Measurements from ENCODE around the gene COPS6. TPM values are rescaled to one million over a fixed set of nuclear protein-coding genes. Genes with fewer than 3 reads are reported as not detected.

The COPS6 gene
- total RNA-seq, 4 donors from 2014 or later, result 32.5 to 71.5 (median 39.9) TPM

GRCh38 chr7:100093498-100093897, 4.7 kb downstream of the COPS6 start:
- no peak overlapping the region for H3K4me3 ChIP-seq (replicated peaks in 1 of 3)
- WGBS, 2 donors, result 54 to 79% methylated on average over 9 to 13 of the region's 13 CpGs
- H3K9me3 ChIP-seq, result no peaks in the 10 kb centered on the region
- H3K36me3 ChIP-seq, result peaks cover 72 to 73% of the 10 kb centered on the region in 2 donors
- intact Hi-C loops (cut with DNase I), result loop anchor here (5.0 kb wide), 1 partner anchor 34 kb away; the partner anchor contains the start of gene MBLAC1
- peaks cover 0 to 9% of the 10 kb centered on the region in 2 donors for H3K4me1 ChIP-seq
- TF ChIP-seq, protein P1, sequence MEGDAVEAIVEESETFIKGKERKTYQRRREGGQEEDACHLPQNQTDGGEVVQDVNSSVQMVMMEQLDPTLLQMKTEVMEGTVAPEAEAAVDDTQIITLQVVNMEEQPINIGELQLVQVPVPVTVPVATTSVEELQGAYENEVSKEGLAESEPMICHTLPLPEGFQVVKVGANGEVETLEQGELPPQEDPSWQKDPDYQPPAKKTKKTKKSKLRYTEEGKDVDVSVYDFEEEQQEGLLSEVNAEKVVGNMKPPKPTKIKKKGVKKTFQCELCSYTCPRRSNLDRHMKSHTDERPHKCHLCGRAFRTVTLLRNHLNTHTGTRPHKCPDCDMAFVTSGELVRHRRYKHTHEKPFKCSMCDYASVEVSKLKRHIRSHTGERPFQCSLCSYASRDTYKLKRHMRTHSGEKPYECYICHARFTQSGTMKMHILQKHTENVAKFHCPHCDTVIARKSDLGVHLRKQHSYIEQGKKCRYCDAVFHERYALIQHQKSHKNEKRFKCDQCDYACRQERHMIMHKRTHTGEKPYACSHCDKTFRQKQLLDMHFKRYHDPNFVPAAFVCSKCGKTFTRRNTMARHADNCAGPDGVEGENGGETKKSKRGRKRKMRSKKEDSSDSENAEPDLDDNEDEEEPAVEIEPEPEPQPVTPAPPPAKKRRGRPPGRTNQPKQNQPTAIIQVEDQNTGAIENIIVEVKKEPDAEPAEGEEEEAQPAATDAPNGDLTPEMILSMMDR (IDR thresholded peaks at IDR 0.05), result no peak
- no peak for TF ChIP-seq POLR2A (IDR thresholded peaks at IDR 0.05)
- no peak for DNase-seq
- no peak overlapping the region for H3K27ac ChIP-seq
- H3K27me3 ChIP-seq, result no peaks in the 10 kb centered on the region

DNA sequence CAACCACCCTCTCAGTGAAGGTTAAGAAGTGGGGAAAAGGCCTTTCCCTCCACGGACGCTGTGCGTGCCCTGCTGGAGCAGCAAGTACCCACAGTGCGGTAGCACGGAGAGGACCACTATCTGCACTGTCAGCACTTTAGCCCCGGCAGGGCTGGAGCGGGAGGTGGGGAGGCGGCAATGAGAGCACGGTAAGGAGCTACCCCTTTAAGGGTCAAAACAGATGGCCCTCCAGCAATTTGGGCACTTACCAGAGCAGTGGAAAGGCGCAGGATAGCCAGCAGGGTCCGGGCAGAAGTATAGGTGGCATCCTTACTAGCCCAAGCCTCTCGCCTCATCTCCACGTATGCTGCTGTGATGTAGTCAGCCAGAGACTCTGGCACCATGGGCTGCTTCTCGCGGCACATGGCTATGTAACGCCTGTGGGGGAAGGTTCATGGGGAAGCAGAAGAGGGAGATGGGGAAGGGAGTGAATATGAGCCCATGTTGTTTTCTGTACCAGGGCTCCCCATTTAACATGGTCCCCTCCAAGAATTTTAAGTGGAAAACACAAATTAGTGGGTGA, 5.2 kb downstream of the COPS6 start:
- peaks cover 0 to 9% of the 10 kb centered on the region in 2 donors for H3K4me1 ChIP-seq
- no peaks in the 10 kb centered on the region for H3K9me3 ChIP-seq
- no peak for TF ChIP-seq POLR2A (IDR thresholded peaks at IDR 0.05)
- TF ChIP-seq, protein P1 (IDR thresholded peaks at IDR 0.05), result no peak
- no peaks in the 10 kb centered on the region for H3K27me3 ChIP-seq
- 88 to 90% methylated on average over 15 of the region's 16 CpGs for WGBS, 2 donors
- H3K36me3 ChIP-seq, result peaks cover 77 to 78% of the 10 kb centered on the region in 2 donors
- intact Hi-C loops (cut with DNase I), result loop anchor here (5.0 kb wide), 1 partner anchor 33 kb away; the partner anchor contains the start of gene MBLAC1
- H3K27ac ChIP-seq, result no peak overlapping the region
- no peak for DNase-seq
- H3K4me3 ChIP-seq (replicated peaks in 1 of 3), result no peak overlapping the region

- no peak for TF ChIP-seq POLR2A (IDR thresholded peaks at IDR 0.05)
- TF ChIP-seq, protein P1 (IDR thresholded peaks at IDR 0.05), result no peak
- Histone ChIP-seq H3K36me3 (peaks cover 79 to 82% of the 10 kb centered on the region in 2 donors), H3K4me1 (peaks cover 4 to 11% of the 10 kb centered on the region in 2 donors), H3K27ac (no peak overlapping the region), H3K27me3 (no peaks in the 10 kb centered on the region), H3K9me3 (no peaks in the 10 kb centered on the region), H3K4me3 (replicated peaks in 1 of 3) (no peak overlapping the region)
- DNase-seq, result no peak
- intact Hi-C loops (cut with DNase I), result loop anchor here (5.0 kb wide), 1 partner anchor 48 kb away; the partner anchor contains the start of gene ZSCAN21
- WGBS, 2 donors, result 87 to 88% methylated on average over 9 of the region's 9 CpGs
Observed at GRCh38 chr7:100095289-100095688, 6.5 kb downstream of the COPS6 start.

- H3K9me3 ChIP-seq, result no peaks in the 10 kb centered on the region
- no peak overlapping the region for H3K4me3 ChIP-seq (replicated peaks in 1 of 3)
- H3K36me3 ChIP-seq, result peaks cover 79 to 82% of the 10 kb centered on the region in 2 donors
- peaks cover 4 to 11% of the 10 kb centered on the region in 2 donors for H3K4me1 ChIP-seq
- no peak for DNase-seq
- H3K27me3 ChIP-seq, result no peaks in the 10 kb centered on the region
- 97 to 100% methylated on average over 12 to 17 of the region's 17 CpGs for WGBS, 2 donors
- no peak for TF ChIP-seq POLR2A (IDR thresholded peaks at IDR 0.05)
- TF ChIP-seq, protein P1 (IDR thresholded peaks at IDR 0.05), result no peak
- H3K27ac ChIP-seq, result no peak overlapping the region
- intact Hi-C loops (cut with DNase I), result loop anchor here (5.0 kb wide), 1 partner anchor 48 kb away; the partner anchor contains the start of gene ZSCAN21
Observed at GRCh38 chr7:100095704-100096103, 6.9 kb downstream of the COPS6 start.

DNA sequence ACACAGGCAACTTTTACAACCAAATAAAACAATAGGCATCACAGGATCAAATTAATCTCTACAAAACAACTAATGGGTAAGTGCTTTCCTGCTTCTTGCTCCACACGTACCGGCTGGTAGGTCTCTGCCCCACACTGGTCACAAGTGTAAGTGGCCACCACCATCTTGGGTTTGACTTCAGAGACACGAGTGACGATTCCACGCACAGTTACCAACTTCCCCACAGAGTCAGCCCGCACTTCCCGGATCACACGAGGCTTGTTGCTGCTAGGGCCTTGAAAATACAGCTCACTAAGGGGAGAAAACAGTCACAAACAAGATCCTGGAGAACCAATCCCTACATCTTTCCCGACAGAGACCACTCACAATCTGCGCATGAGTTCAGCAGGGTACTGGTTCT, 10.1 kb downstream of the COPS6 start:
- WGBS, 2 donors, result 83 to 91% methylated on average over 10 of the region's 10 CpGs
- Histone ChIP-seq H3K27ac (no peak overlapping the region), H3K27me3 (no peaks in the 10 kb centered on the region), H3K9me3 (no peaks in the 10 kb centered on the region), H3K4me3 (replicated peaks in 1 of 3) (no peak overlapping the region), H3K36me3 (peaks cover 52 to 53% of the 10 kb centered on the region in 2 donors), H3K4me1 (peaks cover 11 to 17% of the 10 kb centered on the region in 2 donors)
- DNase-seq, result no peak
- intact Hi-C loops (cut with DNase I), result loop anchor here (5.0 kb wide), 1 partner anchor 52 kb away; the partner anchor contains the start of gene ZSCAN21
- TF ChIP-seq POLR2A (IDR thresholded peaks at IDR 0.05), result no peak
- TF ChIP-seq, protein P1 (IDR thresholded peaks at IDR 0.05), result no peak

Measured in thyroid gland (tissue), 4 donors.